HepG2 (cell line): ENCODE results near the gene TRIO. TPM values are rescaled to one million over a fixed set of nuclear protein-coding genes. Genes with fewer than 3 reads are reported as not detected.

ENCODE experiments used
- ATAC-seq: fragments of 200-7000 bp; cut with Tn5 transposase; 3 replicates; pipeline ENCODE4 v1.9.1; 2020; ENCODE audit warnings: mild to moderate bottlenecking, moderate library complexity
- BruUV-seq: library from RNA; stranded (reverse); fragments of 400-500 nt; replicated peaks from 2 replicates; lab custom pipeline; 2021; lab: Mats Ljungman, UMichigan
- CTCF ChIA-PET: fragments of 300-600 bp; formaldehyde crosslinking; extraction: SDS; loops from one replicate; lab custom pipeline; 2021; ENCODE audit warnings: low total read pairs, inconsistent platforms, low intra/inter-chr PET ratio; lab: Yijun Ruan, JAX
- POLR2A ChIA-PET: fragments of 350-600 bp; sonication (Branson Sonifier 250); formaldehyde crosslinking; loops from one replicate; lab custom pipeline; 2020; ENCODE audit warnings: antibody characterized with exemption, inconsistent platforms; lab: Yijun Ruan, JAX
- DNase-seq: peaks from one replicate; pipeline ENCODE4 v3.0.0-alpha.2; 2015; ENCODE audit warnings: low spot score
- FAIRE-seq: peaks from 3 replicates; lab custom pipeline; 2011; peaks lifted over from hg19 to GRCh38; lab: Jason Lieb, UNC
- H2AFZ ChIP-seq: one replicate; pipeline ENCODE4 v1.6.1; 2011; ENCODE audit warnings: low read length, inconsistent platforms
- H3K27ac ChIP-seq: fragments of 300-600 bp; 3 replicates; pipeline ENCODE4 v1.8.0; 2011; ENCODE audit warnings: mixed run types, mild to moderate bottlenecking, mixed read lengths, low read length, inconsistent platforms; ENCODE audit not compliant: insufficient read depth; ENCODE audit errors: extremely low read length
- H3K27me3 ChIP-seq, 2 experiments: fragments of 200-600 bp in 1 of 2; 2 replicates in 1 of 2; 3 replicates in 1 of 2; pipeline versions ENCODE4 v1.6.0 to v1.8.0; 2011; ENCODE audit warnings: low read length in 2 of 2, mild to moderate bottlenecking in 2 of 2, moderate library complexity in 2 of 2, inconsistent platforms in 1 of 2; ENCODE audit not compliant: insufficient read depth in 2 of 2, control insufficient read depth in 1 of 2
- H3K36me3 ChIP-seq, 2 experiments: fragments of 200-600 bp in 1 of 2; replicated peaks in 1 of 2; 2 replicates in 1 of 2; 3 replicates in 1 of 2; pipeline versions ENCODE4 v1.5.1 to v1.8.0; 2011; ENCODE audit warnings: low read length in 2 of 2, inconsistent platforms in 1 of 2; ENCODE audit not compliant: insufficient read depth in 2 of 2, control insufficient read depth in 1 of 2
- H3K4me1 ChIP-seq: 2 replicates; pipeline ENCODE4 v1.5.1; 2012; ENCODE audit warnings: low read length, inconsistent platforms; ENCODE audit not compliant: insufficient read depth
- H3K4me2 ChIP-seq: 2 replicates; pipeline ENCODE4 v1.6.0; 2011; ENCODE audit warnings: low read depth, low read length, inconsistent platforms
- H3K4me3 ChIP-seq, 3 experiments: fragments of 200-600 bp in 1 of 3; sonication (generic), shearing (Covaris generic) in 1 of 3; replicated peaks in 1 of 3; 2 replicates each; pipeline ENCODE4 v1.5.1; 2011 to 2016; ENCODE audit warnings: low read length in 3 of 3, inconsistent platforms in 2 of 3, low read depth in 2 of 3, mild to moderate bottlenecking in 2 of 3, control low read depth in 1 of 3, mixed read lengths in 1 of 3; ENCODE audit not compliant: insufficient read depth in 1 of 3
- H3K79me2 ChIP-seq: one replicate; pipeline ENCODE4 v1.6.1; 2011; ENCODE audit warnings: low read length, inconsistent platforms; ENCODE audit not compliant: insufficient read depth
- H3K9ac ChIP-seq: 2 replicates; pipeline ENCODE4 v1.6.0; 2011; ENCODE audit warnings: mild to moderate bottlenecking, low read depth, low read length, inconsistent platforms; ENCODE audit not compliant: insufficient read depth
- H3K9me3 ChIP-seq: 2 replicates; pipeline ENCODE4 v1.5.1; 2012; ENCODE audit warnings: mild to moderate bottlenecking, low read length
- H4K20me1 ChIP-seq: 2 replicates; pipeline ENCODE4 v1.6.0; 2011; ENCODE audit warnings: inconsistent platforms, mild to moderate bottlenecking, low read length, moderate library complexity; ENCODE audit not compliant: insufficient read depth
- CHD2 ChIP-seq: IDR thresholded peaks from 2 replicates; pipeline ENCODE4 v1.6.1; 2011; ENCODE audit warnings: low read depth, low read length, improper control_type of control experiment
- KDM5A ChIP-seq: fragments of 200-600 bp; sonication (generic); IDR thresholded peaks from 2 replicates; pipeline ENCODE4 v1.7.0; 2018; ENCODE audit warnings: antibody characterized with exemption, mild to moderate bottlenecking, low read length, borderline replicate concordance
- YEATS2 ChIP-seq: sonication (generic); formaldehyde crosslinking; IDR thresholded peaks from 2 replicates; pipeline ENCODE4 v1.4.0; 2020; ENCODE audit warnings: missing genetic modification reagents, borderline replicate concordance
- ZKSCAN1 ChIP-seq: fragments of 150-350 bp; IDR thresholded peaks from 2 replicates; pipeline ENCODE4 v1.6.1; 2014; ENCODE audit warnings: low read length
- ZNF367 ChIP-seq: sonication (generic); formaldehyde crosslinking; IDR thresholded peaks from 2 replicates; pipeline ENCODE4 v1.4.0; 2020; ENCODE audit warnings: missing genetic modification reagents, borderline replicate concordance
- ZNF777 ChIP-seq: sonication (generic); formaldehyde crosslinking; IDR thresholded peaks from 2 replicates; pipeline ENCODE4 v1.4.0; 2020; ENCODE audit warnings: missing genetic modification reagents
- ZNF782 ChIP-seq: sonication (generic); formaldehyde crosslinking; IDR thresholded peaks from 2 replicates; pipeline ENCODE4 v1.4.0; 2020; ENCODE audit warnings: missing genetic modification reagents, mild to moderate bottlenecking, borderline replicate concordance
- WGBS: methylation state at CpG from one replicate; pipeline ENCODE4 v1.1.6; 2017; ENCODE audit warnings: low lambda C conversion rate; 5-methylcytosine and 5-hydroxymethylcytosine counted together
- in situ Hi-C: cut with HindIII; loops from 2 replicates; pipeline ENCODE4 v1.10.0; 2017; ENCODE audit warnings: low pct_unique_long_range_greater_than_20kb; ENCODE audit not compliant: extremely low pct_ligation_motif_present
- intact Hi-C: fragments of 100-400 bp; cut with micrococcal nuclease; formaldehyde crosslinking; loops from one replicate; pipeline ENCODE4 v1.10.0; 2022; ENCODE audit not compliant: unreplicated experiment
- polyA plus RNA-seq, 8 experiments: library from polyadenylated mRNA; depleted of rRNA in 3 of 8; stranded (reverse) in 7 of 8; unstranded in 1 of 8; fragments of >200 nt; fragmentation: Illumina TruSeq in 4 of 8; extraction: Trizol in 4 of 8; gene quantifications; 2 replicates each; pipeline versions ENCODE4 v1.2.1 to v1.2.3, GENCODE V29; 2011 to 2016; ENCODE audit warnings: low read depth in 4 of 8, missing spikeins in 1 of 8, mixed read lengths in 1 of 8; ENCODE audit not compliant: insufficient read depth in 1 of 8
- total RNA-seq, 5 experiments: library from RNA; depleted of rRNA; stranded (reverse); fragments of >200 nt; fragmentation: Illumina TruSeq; extraction: Trizol; gene quantifications; 2 replicates each; pipeline ENCODE4 v1.2.3, GENCODE V29; 2016; ENCODE audit warnings: low read depth in 1 of 5

TRIO gene
- total and polyA plus RNA-seq, 2 of the 13 experiments (the other 11 are each of a cell fraction or from before 2014, with no cell fraction given): 45.2 to 45.9 TPM

- no TSS peak for BruUV-seq
- 0 out of 2 replicates have a peak, but pooled peaks cover 4% of the 10 kb centered on the region for H4K20me1 ChIP-seq
- no peak overlapping the region for H3K27ac ChIP-seq
- H3K4me3 ChIP-seq: no peak overlapping the region
- 92% methylated on average over 7 of the region's 7 CpGs for WGBS
- H3K4me1 ChIP-seq: no peaks in the 10 kb centered on the region
- POLR2A ChIA-PET: no interaction called here
- H3K9me3 ChIP-seq: no peaks in the 10 kb centered on the region
- H3K9ac ChIP-seq: no peak overlapping the region
- H3K36me3 ChIP-seq: peaks cover 14 to 63% of the 10 kb centered on the region in 2 experiments
- no peak for DNase-seq
- intact Hi-C loops (no loop called here), in situ Hi-C loops (no loop called here)
- CTCF ChIA-PET: no interaction called here
- no peaks in the 10 kb centered on the region for H3K79me2 ChIP-seq
- no peak for FAIRE-seq
- TF ChIP-seq YEATS2 (CRISPR knock-in tag): no peak
- no peak overlapping the region for H3K4me2 ChIP-seq
- ATAC-seq: no peak
- H2AFZ ChIP-seq: no peak overlapping the region
- H3K27me3 ChIP-seq: no peaks in the 10 kb centered on the region
Measured at GRCh38 chr5:14305045-14305444, 161.9 kb downstream of the TRIO start.

GRCh38 chr5:14306329-14306815, 163.2 kb downstream of the TRIO start:
- CTCF ChIA-PET: no interaction called here
- Histone ChIP-seq H3K9me3 (no peaks in the 10 kb centered on the region), H3K4me1 (no peaks in the 10 kb centered on the region), H2AFZ (no peak overlapping the region), H3K79me2 (no peaks in the 10 kb centered on the region), H3K9ac (no peak overlapping the region), H3K27me3 (no peaks in the 10 kb centered on the region), H3K27ac (no peak overlapping the region), H4K20me1 (0 out of 2 replicates have a peak, but pooled peaks cover 4% of the 10 kb centered on the region), H3K4me2 (no peak overlapping the region), H3K36me3 (peaks cover 16 to 67% of the 10 kb centered on the region in 2 experiments), H3K4me3 (no peak overlapping the region)
- FAIRE-seq: no peak
- intact Hi-C loops: no loop called here
- POLR2A ChIA-PET: no interaction called here
- in situ Hi-C loops: no loop called here
- WGBS: 96% methylated on average over 2 of the region's 2 CpGs
- ATAC-seq: no peak
- BruUV-seq: no TSS peak
- no peak for TF ChIP-seq ZNF777
- TF ChIP-seq KDM5A: no peak
- TF ChIP-seq CHD2: no peak
- TF ChIP-seq ZNF782 (CRISPR knock-in tag): no peak
- no peak for TF ChIP-seq ZKSCAN1
- no peak for TF ChIP-seq ZNF367 (CRISPR knock-in tag)
- no peak for DNase-seq
